Measurements from ENCODE around the gene FARP1.

DNA sequence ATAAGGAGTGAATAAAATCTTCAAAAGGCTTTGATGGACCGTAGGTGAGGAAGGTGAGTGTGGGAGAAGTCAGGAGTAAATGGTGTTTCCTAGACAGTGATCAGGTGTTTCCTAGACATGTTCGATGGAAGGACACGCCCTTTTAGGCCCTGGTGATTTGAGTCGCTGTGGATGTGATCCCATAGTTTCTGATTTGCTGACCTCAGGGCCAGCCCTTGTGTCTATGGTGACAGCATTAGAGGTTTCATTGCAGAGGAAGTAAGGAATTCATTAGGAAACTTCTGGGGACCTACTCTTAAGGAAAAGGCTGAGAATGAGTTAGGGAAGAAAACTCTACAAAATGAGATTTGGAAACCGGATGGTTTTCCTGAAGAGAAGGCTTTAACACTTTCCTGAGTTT is 65.7 kb downstream of the FARP1 start:
- TF ChIP-seq EP300 (IDR thresholded peaks at IDR 0.05; ENCODE audit: borderline replicate concordance) (no peak), CREB1 (IDR thresholded peaks at IDR 0.05; ENCODE audit: low read depth) (no peak)
